DMS 273 treated with DMSO at 0.1 percent for 48 hours (cell line): ENCODE results near the gene ZBTB3.
"Not testable (repeated sequence)": the region's sequence is repeated elsewhere in the genome, so short reads cannot be mapped to it uniquely, and the experiment has no call there.

Source experiments
- DNase-seq: peaks from one replicate; lab custom pipeline; 2025; lab: John Stamatoyannopoulos, UW

The ZBTB3 gene

DNA sequence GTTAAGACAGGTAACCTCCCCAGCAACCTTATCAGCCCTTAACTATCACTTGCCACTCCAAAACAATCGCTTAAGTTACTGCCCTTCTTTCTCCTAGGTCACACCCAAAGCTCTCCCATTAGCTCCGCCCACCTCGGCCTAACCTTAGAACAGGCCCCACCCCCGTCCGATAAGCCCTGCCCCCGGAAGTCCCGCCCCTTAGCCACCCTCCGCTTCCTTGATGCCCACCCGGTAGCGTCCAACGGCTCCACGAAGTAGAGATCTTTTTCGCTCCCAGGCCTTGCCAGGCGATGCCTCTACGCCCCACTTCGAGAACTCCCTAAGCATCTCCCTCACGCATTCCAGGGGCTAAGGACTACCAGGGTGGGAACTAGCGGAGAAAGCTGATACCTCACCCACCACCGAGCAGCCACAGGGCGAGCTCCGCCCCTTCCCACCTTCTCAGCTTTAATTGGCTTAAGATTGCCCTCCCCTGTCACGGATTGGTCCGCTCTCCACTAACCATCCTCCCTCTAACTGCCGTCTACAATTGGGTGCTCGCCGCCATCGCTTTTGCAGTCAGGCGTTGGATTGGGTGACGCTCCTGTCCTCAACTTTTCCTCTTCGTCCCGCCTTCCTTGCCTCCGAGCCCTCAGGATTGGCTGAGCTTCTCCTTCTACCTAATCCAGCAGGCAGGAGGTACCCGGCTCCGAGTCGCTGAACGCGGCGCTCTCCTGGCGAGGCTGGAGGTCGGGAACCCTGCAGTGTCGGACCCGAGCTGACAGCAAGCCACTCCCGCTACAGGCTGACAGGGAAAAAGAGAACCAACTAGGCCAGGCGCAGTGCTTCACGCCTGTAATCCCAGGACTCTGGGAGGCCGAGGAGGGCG, at the start of gene ZBTB3:
Gene ZBTB3 (minus strand): TSS at position 425 of the 868 bp plus-strand sequence. CDS start 496 bp downstream, outside the sequence.
- peak; percentile 98 for DNase-seq

- no peak for DNase-seq
Observed at GRCh38 chr11:62801071-62801470, 47.1 kb upstream of the ZBTB3 start.

GRCh38 chr11:62799486-62799885, 45.5 kb upstream of the ZBTB3 start:
- no peak for DNase-seq

DNA sequence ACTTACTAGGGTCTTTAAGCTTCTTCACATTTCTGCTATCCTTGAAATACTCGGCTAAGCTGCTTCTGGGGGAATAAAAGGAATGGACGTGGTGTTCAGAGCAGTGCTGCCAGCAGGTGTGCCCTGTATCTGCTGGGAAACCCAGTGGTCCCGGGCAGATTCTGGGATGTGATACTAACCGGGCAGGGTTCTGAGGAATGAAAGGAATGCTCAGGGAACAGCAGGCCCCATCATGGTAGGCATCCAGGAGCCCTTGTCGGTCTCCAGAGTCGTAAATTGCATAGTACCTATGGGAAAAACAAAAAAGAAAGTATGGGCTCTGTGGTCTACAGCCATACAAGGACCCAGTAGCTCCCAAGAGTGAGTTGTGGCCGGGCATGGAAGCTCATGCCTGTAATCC, 42.3 kb upstream of the ZBTB3 start:
- no peak for DNase-seq

DNA sequence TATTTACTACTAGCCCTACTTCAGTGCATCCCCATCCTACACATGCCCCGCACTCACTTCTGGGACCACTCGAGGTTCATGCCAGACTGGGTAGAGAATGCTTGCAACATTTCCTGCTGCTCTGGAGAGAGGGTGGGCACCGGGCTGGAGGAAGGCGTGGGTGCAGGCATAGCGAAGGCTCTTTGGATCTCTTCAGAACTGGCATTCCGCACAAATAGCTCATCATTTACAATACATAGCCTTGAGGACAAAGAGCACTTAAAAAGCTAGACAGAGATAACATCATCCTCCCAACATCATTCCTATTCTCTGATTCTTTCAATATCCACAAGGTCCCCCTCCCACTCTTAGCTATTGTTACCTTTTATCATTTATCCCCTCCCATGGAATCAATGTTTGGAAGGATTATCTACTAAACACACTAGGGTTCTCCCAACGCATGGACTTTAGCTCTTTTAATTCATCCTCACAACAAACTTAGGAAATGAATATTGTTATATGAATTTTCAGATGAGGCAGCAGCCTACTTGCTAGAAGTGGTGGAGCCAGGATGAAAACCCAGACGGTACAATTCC, 40.3 kb upstream of the ZBTB3 start:
- no peak for DNase-seq

GRCh38 chr11:62792202-62792575, 38.2 kb upstream of the ZBTB3 start:
- no peak for DNase-seq

- DNase-seq = peak; percentile 27
Observed at GRCh38 chr11:62791501-62792201, 37.7 kb upstream of the ZBTB3 start, which contains the start of gene TMEM223. Gene TMEM223 (minus strand): TSS chr11:62792006. CDS start chr11:62791994, 12 bp downstream.

DNA sequence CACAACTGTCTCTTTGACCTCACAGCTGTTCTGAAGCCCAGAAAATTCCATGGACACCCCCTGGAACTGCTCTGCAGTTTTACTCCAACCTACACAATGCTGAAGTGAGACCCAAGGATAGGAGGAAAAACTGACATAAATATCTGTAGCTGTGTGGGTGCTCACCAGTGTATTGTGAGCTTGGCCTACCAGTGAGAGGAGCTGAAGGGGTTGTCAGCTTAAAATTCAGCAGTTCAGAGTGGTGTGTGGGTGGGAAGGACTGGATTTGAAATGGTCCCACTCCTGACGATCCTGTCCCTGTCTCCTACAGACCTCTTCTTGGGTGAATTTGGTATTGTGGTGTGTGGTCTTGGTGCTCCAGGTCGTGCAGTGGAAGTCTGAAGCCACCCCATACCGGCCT, 35.6 kb upstream of the ZBTB3 start:
- DNase-seq = no peak

DNA sequence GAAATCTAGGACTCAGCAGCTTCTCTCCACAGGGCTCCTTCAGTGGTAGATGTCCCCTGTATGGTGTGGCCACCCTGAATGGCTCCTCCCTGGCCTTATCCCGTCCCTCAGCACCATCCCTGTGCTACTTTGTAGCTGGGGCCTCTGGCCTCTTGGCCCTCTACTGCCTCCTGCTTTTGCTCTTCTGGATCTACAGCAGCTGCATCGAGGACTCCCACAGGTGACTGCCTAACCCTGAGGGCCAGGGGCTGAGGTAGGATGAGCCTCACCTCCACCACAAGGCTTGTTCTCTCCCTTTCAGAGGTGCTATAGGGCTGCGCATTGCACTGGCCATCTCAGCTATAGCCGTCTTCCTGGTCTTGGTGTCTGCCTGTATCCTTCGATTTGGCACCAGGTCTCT, 35.0 kb upstream of the ZBTB3 start:
- DNase-seq = no peak

DNA sequence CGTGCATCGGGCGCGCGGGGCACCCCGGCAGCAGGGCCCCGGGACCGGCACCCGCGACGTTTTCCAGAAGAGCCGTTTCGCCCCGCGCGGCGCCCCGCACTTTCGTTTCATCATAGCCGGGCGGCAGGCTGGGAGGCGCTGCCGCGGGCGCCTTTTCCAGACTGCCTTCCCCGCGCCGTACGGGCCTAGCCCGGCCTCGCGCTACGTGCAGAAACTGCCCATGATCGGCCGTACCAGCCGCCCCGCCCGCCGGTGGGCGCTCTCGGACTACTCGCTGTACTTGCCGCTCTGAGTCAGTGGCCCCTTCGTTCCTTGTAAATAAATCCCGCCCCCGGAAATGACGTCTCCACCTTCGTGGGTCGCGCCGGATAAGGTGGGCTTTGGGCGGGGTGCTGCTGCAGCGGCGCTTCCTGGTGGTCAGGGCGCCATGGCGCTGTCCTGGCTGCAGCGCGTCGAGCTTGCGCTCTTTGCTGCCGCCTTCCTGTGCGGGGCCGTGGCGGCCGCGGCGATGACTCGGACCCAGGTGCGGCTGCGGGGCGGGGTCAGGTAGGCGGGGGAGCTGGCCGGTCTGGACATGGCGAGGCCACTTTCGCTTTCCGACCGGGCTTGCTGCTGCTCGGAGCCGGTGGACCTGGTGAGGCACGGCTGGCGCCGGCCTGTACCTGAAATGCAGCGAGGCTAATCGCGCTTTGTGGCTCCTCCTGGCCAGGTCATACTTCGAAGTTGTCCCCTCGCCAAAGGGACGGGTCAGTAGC, 33.2 kb upstream of the ZBTB3 start, which contains the start of gene TMEM179B:
Gene TMEM179B (plus strand): TSS at position 398 of the 755 bp plus-strand sequence. CDS start 30 bp downstream, at position 428.
- DNase-seq = peak; percentile 80

DNA sequence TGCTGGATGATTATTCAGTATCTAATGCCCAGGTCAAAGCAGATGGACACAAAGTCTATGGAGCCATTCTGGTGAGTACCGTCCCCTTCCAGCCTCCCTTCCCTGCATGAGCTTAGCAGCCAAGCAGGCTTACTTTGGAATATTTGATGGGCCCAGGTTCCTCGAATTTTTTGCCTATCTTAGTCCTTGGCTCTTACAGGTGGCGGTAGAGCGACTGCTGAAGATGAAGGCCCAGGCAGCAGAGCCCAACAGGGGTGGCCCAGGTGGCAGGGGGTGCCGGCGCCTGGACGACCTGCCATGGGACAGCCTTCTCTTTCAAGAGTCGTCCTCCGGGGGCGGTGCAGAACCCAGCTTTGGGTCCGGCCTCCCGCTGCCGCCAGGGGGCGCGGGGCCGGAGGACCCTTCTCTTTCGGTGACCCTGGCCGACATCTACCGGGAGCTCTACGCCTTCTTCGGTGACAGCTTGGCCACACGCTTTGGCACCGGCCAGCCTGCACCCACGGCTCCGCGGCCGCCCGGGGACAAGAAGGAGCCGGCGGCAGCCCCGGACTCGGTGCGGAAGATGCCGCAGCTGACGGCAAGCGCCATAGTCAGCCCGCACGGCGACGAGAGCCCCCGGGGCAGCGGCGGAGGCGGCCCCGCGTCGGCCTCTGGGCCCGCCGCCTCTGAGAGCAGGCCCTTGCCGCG, 32.5 kb upstream of the ZBTB3 start:
- DNase-seq = peak; percentile 8

- DNase-seq = no peak
Observed at GRCh38 chr11:62782753-62783152, 28.8 kb upstream of the ZBTB3 start.

DNA sequence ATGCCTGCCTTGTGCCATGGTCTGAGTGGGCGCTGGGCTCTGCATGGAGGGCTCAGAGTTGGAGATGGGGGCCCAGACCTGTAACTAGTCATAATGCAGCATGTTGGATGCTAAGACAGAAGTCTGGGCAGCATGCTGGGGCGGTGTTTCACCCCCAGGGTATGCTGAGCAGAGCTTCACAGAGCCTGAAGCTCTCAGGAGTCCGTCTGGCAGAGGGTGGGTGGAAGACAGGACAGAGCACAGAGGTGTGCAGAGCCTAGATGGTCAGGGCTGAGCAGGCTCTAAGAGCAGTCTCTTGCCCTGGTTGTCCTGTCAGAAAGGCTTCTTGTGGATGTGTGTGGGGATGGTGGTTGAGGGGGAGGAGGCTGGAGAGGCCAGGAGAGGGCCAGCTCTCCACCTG, 24.5 kb upstream of the ZBTB3 start:
- no peak for DNase-seq

DNA sequence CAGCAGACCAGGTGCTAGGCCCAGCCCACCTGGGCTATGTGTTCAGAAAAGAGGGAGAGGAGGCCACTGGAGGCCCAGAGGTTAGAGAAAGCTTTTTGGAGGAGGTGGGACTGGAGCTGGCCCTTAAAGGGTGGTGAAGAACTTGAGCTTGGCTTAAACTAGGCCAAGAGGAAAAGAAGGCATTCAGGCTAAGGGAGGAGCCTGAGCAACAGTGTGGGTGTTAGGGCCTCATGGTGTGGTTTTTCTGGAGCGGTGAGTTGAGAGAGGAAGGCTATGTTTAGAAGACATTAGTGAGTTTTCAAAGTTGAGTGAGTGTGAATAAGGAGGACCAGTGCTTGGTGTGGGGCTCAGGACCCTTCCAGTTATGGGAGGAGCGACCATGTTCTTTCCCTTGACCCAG, 23.4 kb upstream of the ZBTB3 start:
- no peak for DNase-seq

GRCh38 chr11:62775646-62776045, 21.7 kb upstream of the ZBTB3 start:
- DNase-seq = no peak

GRCh38 chr11:62774407-62774806, 20.4 kb upstream of the ZBTB3 start:
- no peak for DNase-seq

DNA sequence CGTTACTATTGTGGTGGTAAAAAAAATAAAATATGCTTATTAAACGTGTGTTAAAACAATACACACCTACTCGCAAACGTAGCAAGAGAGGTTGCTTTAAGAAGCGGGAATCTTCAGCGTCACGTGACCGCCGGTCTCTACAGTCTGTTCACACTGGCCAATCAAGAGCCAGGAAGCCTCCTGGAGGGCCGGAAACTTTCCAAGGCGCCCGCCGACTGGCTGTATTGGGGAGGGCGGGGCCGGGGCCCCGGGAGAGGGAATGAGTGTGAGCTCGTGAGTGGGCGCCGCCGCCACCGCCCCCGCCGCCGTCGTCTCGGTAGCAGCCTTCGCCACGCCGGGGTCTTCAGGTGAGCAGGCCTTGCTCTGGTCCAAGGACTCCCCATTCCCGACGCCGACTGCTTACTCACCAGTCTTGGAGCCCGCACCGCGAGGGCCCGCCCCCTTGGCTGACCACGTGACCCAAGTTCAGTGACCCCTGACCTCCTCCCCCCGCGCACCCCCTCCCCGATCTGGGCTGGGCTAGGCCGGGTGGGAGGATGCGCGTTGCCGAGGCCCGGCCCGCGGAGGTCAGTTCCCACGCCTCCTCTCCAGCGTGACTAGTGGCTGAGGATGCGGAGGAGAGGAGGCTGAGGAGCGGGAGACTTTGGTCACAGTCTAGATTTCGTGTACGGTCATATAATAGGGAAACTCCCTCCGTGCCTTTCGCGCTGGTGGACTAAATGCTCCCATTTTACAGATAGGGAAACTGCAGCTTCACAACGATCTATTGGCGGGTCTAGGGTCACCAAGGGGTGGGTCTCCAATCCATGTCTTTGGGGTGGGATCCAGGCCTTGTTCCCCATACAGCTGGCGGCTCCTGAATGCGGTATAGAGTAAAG, 17.4 kb upstream of the ZBTB3 start, which contains the start of gene TAF6L:
Gene TAF6L (plus strand): TSS at position 253 of the 878 bp plus-strand sequence. CDS start 4,388 bp downstream, outside the sequence.
- peak; percentile 91 for DNase-seq

- DNase-seq = no peak
Observed at GRCh38 chr11:62770778-62771143, 16.8 kb upstream of the ZBTB3 start.

GRCh38 chr11:62760867-62761227, 6.9 kb upstream of the ZBTB3 start:
- not testable (repeated sequence) for DNase-seq
